ENCODE data around the gene IL1F10.

DNA sequence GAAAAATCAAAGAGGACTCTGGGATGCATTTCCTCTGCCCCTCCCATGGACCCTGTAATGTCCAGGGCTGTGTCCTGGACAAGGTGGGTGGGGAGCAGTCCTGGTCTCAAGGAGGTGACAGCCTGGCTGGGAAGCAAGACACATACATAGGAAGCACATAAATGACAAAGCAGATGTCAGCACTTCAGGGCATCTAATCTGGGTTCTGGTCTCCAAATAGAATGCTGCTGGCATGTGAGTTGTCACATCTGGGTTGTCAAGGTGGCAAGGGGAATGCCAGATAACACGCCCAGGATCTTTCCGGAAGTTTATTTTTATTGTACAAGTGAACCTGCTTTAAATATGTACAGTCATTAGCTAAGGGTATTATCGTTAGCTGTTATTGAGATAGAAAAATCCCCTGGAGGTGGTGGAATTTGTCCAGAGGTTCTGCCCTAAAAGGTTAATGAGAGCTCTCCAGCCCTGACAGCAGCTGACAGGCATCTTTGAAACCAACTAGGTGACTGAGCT lies 5.6 kb downstream of the IL1F10 start:
- TF ChIP-seq POLR2A (IDR thresholded peaks at IDR 0.05; ENCODE audit: low read depth, low read length): no peak
- TF ChIP-seq, protein P1, sequence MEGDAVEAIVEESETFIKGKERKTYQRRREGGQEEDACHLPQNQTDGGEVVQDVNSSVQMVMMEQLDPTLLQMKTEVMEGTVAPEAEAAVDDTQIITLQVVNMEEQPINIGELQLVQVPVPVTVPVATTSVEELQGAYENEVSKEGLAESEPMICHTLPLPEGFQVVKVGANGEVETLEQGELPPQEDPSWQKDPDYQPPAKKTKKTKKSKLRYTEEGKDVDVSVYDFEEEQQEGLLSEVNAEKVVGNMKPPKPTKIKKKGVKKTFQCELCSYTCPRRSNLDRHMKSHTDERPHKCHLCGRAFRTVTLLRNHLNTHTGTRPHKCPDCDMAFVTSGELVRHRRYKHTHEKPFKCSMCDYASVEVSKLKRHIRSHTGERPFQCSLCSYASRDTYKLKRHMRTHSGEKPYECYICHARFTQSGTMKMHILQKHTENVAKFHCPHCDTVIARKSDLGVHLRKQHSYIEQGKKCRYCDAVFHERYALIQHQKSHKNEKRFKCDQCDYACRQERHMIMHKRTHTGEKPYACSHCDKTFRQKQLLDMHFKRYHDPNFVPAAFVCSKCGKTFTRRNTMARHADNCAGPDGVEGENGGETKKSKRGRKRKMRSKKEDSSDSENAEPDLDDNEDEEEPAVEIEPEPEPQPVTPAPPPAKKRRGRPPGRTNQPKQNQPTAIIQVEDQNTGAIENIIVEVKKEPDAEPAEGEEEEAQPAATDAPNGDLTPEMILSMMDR (IDR thresholded peaks at IDR 0.05; ENCODE audit: extremely low read depth in 1 of 2, insufficient read depth in 1 of 2, low read depth in 1 of 2, low read length in 2 of 2): no peak
- TF ChIP-seq MYC (IDR thresholded peaks at IDR 0.05; ENCODE audit: low read depth, low read length): no peak

Data from endothelial cell of umbilical vein (primary cell).